CD14-positive monocyte (primary cell): ENCODE results near the gene FCN2. TPM values are rescaled to one million over a fixed set of nuclear protein-coding genes. Genes with fewer than 3 reads are reported as not detected.
A peak's percentile ranks its signal among the peaks of the same experiment; 100 is the strongest.

Source experiments
- DNase-seq, 3 donors: peaks; one replicate each; pipeline ENCODE4 v3.0.0-alpha.2; 2011 to 2022
- H2AFZ ChIP-seq: 2 replicates; pipeline ENCODE4 v1.6.0; 2012; ENCODE audit warnings: mild to moderate bottlenecking, low read depth, low read length, inconsistent platforms; ENCODE audit not compliant: insufficient read depth, poor library complexity, severe bottlenecking
- H3K27ac ChIP-seq, 2 donors: 1 replicate in 1 of 2; 2 replicates in 1 of 2; pipeline ENCODE4 v1.5.1; 2012 to 2013; ENCODE audit warnings: low read length in 2 of 2, control low read depth in 1 of 2, inconsistent platforms in 1 of 2, low read depth in 1 of 2, mild to moderate bottlenecking in 1 of 2
- H3K27me3 ChIP-seq, 2 donors: one replicate each; pipeline versions ENCODE4 v1.6.0 to v1.6.1; 2011 to 2013; ENCODE audit warnings: low read length in 2 of 2; ENCODE audit not compliant: control insufficient read depth in 2 of 2, insufficient read depth in 2 of 2
- H3K36me3 ChIP-seq, 2 donors: replicated peaks in 1 of 2; 1 replicate in 1 of 2; 2 replicates in 1 of 2; pipeline versions ENCODE4 v1.5.1 to v1.6.1; 2012 to 2013; ENCODE audit warnings: low read length in 2 of 2, control low read depth in 1 of 2, inconsistent platforms in 1 of 2, mild to moderate bottlenecking in 1 of 2; ENCODE audit not compliant: insufficient read depth in 2 of 2, control insufficient read depth in 1 of 2
- H3K4me1 ChIP-seq, 2 donors: 1 replicate in 1 of 2; 2 replicates in 1 of 2; pipeline versions ENCODE4 v1.5.1 to v1.6.1; 2012 to 2013; ENCODE audit warnings: low read length in 2 of 2, control low read depth in 1 of 2, inconsistent platforms in 1 of 2, mild to moderate bottlenecking in 1 of 2, moderate library complexity in 1 of 2; ENCODE audit not compliant: insufficient read depth in 2 of 2, control insufficient read depth in 1 of 2
- H3K4me2 ChIP-seq: replicated peaks from 2 replicates; pipeline ENCODE3; 2012; ENCODE audit warnings: low read length, moderate library complexity, mild to moderate bottlenecking; ENCODE audit not compliant: poor library complexity, severe bottlenecking; ENCODE audit errors: extremely low read depth
- H3K4me3 ChIP-seq, 3 experiments: fragments of 200-600 bp in 1 of 3; sonication (generic) in 1 of 3; replicated peaks in 1 of 3; 1 replicate in 2 of 3; 2 replicates in 1 of 3; pipeline ENCODE4 v1.5.1; 2011 to 2013; ENCODE audit warnings: low read length in 3 of 3, mild to moderate bottlenecking in 3 of 3, control low read depth in 2 of 3, low read depth in 2 of 3, inconsistent platforms in 1 of 3, moderate library complexity in 1 of 3
- H3K79me2 ChIP-seq: 2 replicates; pipeline ENCODE4 v1.6.0; 2012; ENCODE audit warnings: mild to moderate bottlenecking, control low read depth, inconsistent platforms, low read length, moderate library complexity; ENCODE audit not compliant: insufficient read depth
- H3K9ac ChIP-seq: 2 replicates; pipeline ENCODE4 v1.6.0; 2017; ENCODE audit warnings: low read length, mild to moderate bottlenecking; ENCODE audit not compliant: insufficient read depth, poor library complexity, severe bottlenecking
- H3K9me3 ChIP-seq, 2 donors: replicated peaks in 1 of 2; 1 replicate in 1 of 2; 2 replicates in 1 of 2; pipeline versions ENCODE4 v1.5.1 to v1.6.1; 2012 to 2013; ENCODE audit warnings: low read length in 2 of 2, control low read depth in 1 of 2; ENCODE audit not compliant: control insufficient read depth in 1 of 2, insufficient read depth in 1 of 2
- H4K20me1 ChIP-seq: 2 replicates; pipeline ENCODE4 v1.6.0; 2012; ENCODE audit warnings: mild to moderate bottlenecking, low read length, control low read depth, moderate library complexity; ENCODE audit not compliant: insufficient read depth
- H3K27ac Mint-ChIP-seq, 7 donors: one replicate each; pipeline ENCODE4 v1.8.0; 2020; ENCODE audit warnings: mild to moderate bottlenecking in 7 of 7, mixed read lengths in 7 of 7, moderate library complexity in 6 of 7, inconsistent platforms in 2 of 7
- H3K27me3 Mint-ChIP-seq, 3 donors: one replicate each; pipeline ENCODE4 v1.8.0; 2021 to 2022; ENCODE audit warnings: low read depth in 3 of 3, mild to moderate bottlenecking in 3 of 3, mixed read lengths in 3 of 3, moderate library complexity in 3 of 3, inconsistent platforms in 1 of 3
- H3K36me3 Mint-ChIP-seq, 2 donors: one replicate each; pipeline ENCODE4 v1.8.0; 2020; ENCODE audit warnings: mixed read lengths in 2 of 2, inconsistent platforms in 1 of 2, mild to moderate bottlenecking in 1 of 2
- H3K4me1 Mint-ChIP-seq: one replicate; pipeline ENCODE4 v1.8.0; 2020; ENCODE audit warnings: mild to moderate bottlenecking, mixed read lengths
- H3K4me3 Mint-ChIP-seq, 2 donors: one replicate each; pipeline ENCODE4 v1.8.0; 2020; ENCODE audit warnings: mild to moderate bottlenecking in 2 of 2, mixed read lengths in 2 of 2, moderate library complexity in 1 of 2
- H3K9me3 Mint-ChIP-seq, 7 donors: one replicate each; pipeline ENCODE4 v1.8.0; 2020 to 2022; ENCODE audit warnings: mixed read lengths in 7 of 7, mild to moderate bottlenecking in 6 of 7, moderate library complexity in 6 of 7, inconsistent platforms in 2 of 7
- WGBS: methylation state at CpG from one replicate; pipeline ENCODE4 v1.1.5; 2013; ENCODE audit warnings: missing lambda C conversion rate; ENCODE audit not compliant: insufficient coverage; 5-methylcytosine and 5-hydroxymethylcytosine counted together
- intact Hi-C, 2 donors: fragments of 100-400 bp; cut with micrococcal nuclease; formaldehyde crosslinking; loops; one replicate each; pipeline versions ENCODE4 v1.15.0 to v1.15.1; 2023
- polyA plus RNA-seq, 3 donors: library from polyadenylated mRNA; depleted of rRNA in 1 of 3; unstranded in 2 of 3; stranded (reverse) in 1 of 3; fragments of 300-500 nt in 2 of 3; fragments of >200 nt in 1 of 3; fragmentation: Illumina TruSeq in 2 of 3; gene quantifications; 1 replicate in 2 of 3; 2 replicates in 1 of 3; pipeline ENCODE4 v1.2.3, GENCODE V29; 2012 to 2021
- TF ChIP-seq, protein P1 (sequence below): fragments of 200-600 bp; IDR thresholded peaks from one replicate; pipeline ENCODE4 v1.8.0; 2022; ENCODE audit warnings: antibody characterized with exemption, mild to moderate bottlenecking

Gene FCN2
- polyA plus RNA-seq, 3 donors: not detected

- peak in 1 of 3 donors; percentile 0 for DNase-seq
- Mint-ChIP-seq H3K4me1 (no peaks in the 10 kb centered on the region), H3K27me3 (peaks cover 0 to 7% (median 7%) of the 10 kb centered on the region in 3 donors), H3K36me3 (no peaks in the 10 kb centered on the region), H3K9me3 (peaks cover 37 to 89% (median 78%) of the 10 kb centered on the region in 7 donors), H3K4me3 (no peak overlapping the region), H3K27ac (no peak overlapping the region)
- H3K4me2 ChIP-seq: no peak overlapping the region
- no peaks in the 10 kb centered on the region for H3K27me3 ChIP-seq
- TF ChIP-seq, protein P1, sequence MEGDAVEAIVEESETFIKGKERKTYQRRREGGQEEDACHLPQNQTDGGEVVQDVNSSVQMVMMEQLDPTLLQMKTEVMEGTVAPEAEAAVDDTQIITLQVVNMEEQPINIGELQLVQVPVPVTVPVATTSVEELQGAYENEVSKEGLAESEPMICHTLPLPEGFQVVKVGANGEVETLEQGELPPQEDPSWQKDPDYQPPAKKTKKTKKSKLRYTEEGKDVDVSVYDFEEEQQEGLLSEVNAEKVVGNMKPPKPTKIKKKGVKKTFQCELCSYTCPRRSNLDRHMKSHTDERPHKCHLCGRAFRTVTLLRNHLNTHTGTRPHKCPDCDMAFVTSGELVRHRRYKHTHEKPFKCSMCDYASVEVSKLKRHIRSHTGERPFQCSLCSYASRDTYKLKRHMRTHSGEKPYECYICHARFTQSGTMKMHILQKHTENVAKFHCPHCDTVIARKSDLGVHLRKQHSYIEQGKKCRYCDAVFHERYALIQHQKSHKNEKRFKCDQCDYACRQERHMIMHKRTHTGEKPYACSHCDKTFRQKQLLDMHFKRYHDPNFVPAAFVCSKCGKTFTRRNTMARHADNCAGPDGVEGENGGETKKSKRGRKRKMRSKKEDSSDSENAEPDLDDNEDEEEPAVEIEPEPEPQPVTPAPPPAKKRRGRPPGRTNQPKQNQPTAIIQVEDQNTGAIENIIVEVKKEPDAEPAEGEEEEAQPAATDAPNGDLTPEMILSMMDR: no peak
- no peak overlapping the region for H3K27ac ChIP-seq
- no CpG with 5 or more reads among the region's 3 CpGs for WGBS
- no peak overlapping the region for H3K4me3 ChIP-seq
- no peaks in the 10 kb centered on the region for H3K4me1 ChIP-seq
- peaks cover 54 to 84% of the 10 kb centered on the region in 2 donors for H3K9me3 ChIP-seq
- intact Hi-C loops: loop anchor here in 1 of 2 donors (5.0 kb wide), 1 partner anchor 34 kb away; no protein-coding TSS in a partner anchor
- no peaks in the 10 kb centered on the region for H3K36me3 ChIP-seq
- H3K79me2 ChIP-seq: no peaks in the 10 kb centered on the region
- H4K20me1 ChIP-seq: peaks cover 4% of the 10 kb centered on the region
- H3K9ac ChIP-seq: no peak overlapping the region
- no peak overlapping the region for H2AFZ ChIP-seq
Observed at GRCh38 chr9:134902936-134903335, 22.3 kb downstream of the FCN2 start.

DNA sequence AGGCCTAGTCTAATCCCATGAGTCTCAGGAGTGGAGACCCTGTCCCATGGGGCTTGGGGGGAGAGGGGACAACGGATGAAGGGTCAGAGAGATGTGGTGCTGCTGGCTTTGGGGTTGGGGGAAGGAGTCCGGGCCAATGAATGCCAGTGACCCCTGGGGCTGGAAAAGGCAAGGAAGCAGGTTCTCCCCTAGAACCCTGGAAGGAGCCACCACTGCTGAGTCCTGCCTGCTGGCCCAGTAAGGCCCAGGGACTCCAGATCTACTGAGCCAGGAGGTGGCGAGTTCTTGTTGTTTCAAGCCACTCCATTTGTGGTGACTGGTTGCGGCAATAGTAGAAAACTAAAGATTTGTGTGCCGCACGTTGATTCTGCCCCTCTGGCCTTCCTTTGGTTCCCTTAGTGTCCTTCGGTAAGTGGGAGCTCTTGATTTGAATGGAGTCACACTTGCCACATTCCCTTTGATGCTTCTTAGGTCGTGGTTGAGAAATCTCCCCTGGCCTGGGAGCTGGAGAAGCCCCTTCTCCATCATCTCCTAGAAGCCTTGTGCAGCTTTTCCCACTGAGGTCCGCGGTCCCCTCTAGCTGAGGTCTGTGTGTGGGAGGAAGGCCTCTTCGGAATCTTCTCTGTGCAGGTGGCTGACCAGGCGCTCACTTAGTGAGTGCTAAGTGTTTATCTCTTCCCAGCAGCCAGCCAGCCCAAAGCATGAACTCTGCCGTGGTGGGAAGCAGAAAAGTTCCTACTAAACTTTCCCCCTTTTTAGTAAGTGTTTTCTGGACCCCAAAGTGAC lies 28.1 kb downstream of the FCN2 start:
- H3K4me3 Mint-ChIP-seq: no peak overlapping the region
- peak overlapping the region in 4 of 7 donors; percentile 40 to 87 (median 80) for H3K27ac Mint-ChIP-seq
- H3K4me1 ChIP-seq: peaks cover 21 to 25% of the 10 kb centered on the region in 2 donors
- H3K36me3 Mint-ChIP-seq: peaks cover 40 to 53% of the 10 kb centered on the region in 2 donors
- DNase-seq: peak in 1 of 3 donors; percentile 1
- H3K9me3 ChIP-seq: peaks cover 93% of the 10 kb centered on the region in 2 donors
- H3K27me3 Mint-ChIP-seq: peaks cover 0 to 7% (median 0%) of the 10 kb centered on the region in 3 donors
- H3K4me3 ChIP-seq: peak overlapping the region in 1 of 3 experiments; percentile 16
- TF ChIP-seq, protein P1: no peak
- H3K4me1 Mint-ChIP-seq: peaks cover 27% of the 10 kb centered on the region
- H3K9me3 Mint-ChIP-seq: peaks cover 55 to 93% (median 81%) of the 10 kb centered on the region in 7 donors
- intact Hi-C loops: loop anchor here in 1 of 2 donors (5.0 kb wide), 1 partner anchor 431 kb away; no protein-coding TSS in a partner anchor
- H2AFZ ChIP-seq: no peak overlapping the region
- peak overlapping the region; percentile 11 to 72 for H3K27ac ChIP-seq
- H3K79me2 ChIP-seq: peaks cover 10% of the 10 kb centered on the region
- H3K9ac ChIP-seq: no peak overlapping the region
- no peaks in the 10 kb centered on the region for H3K27me3 ChIP-seq
- H4K20me1 ChIP-seq: peaks cover 52% of the 10 kb centered on the region
- 95% methylated on average over 6 of the region's 13 CpGs for WGBS
- H3K36me3 ChIP-seq: peaks cover 39 to 53% of the 10 kb centered on the region in 2 donors
- no peak overlapping the region for H3K4me2 ChIP-seq
